IPS-15b (cell line): Measurements from ENCODE around the gene STRA8.
"Not testable (repeated sequence)": the region's sequence is repeated elsewhere in the genome, so short reads cannot be mapped to it uniquely, and the experiment has no call there.

Source experiments
- H3K27me3 ChIP-seq: one replicate; pipeline ENCODE4 v1.6.1; 2013; ENCODE audit warnings: low read length; ENCODE audit not compliant: control insufficient read depth, insufficient read depth
- H3K36me3 ChIP-seq: one replicate; pipeline ENCODE4 v1.6.1; 2013; ENCODE audit warnings: low read length; ENCODE audit not compliant: control insufficient read depth, insufficient read depth
- H3K4me1 ChIP-seq: one replicate; pipeline ENCODE4 v1.6.1; 2013; ENCODE audit warnings: mild to moderate bottlenecking, low read length; ENCODE audit not compliant: control insufficient read depth, insufficient read depth
- H3K4me3 ChIP-seq: one replicate; pipeline ENCODE4 v1.5.1; 2013; ENCODE audit warnings: low read depth, low read length
- H3K9ac ChIP-seq: one replicate; pipeline ENCODE4 v1.6.1; 2013; ENCODE audit warnings: low read depth, mild to moderate bottlenecking, low read length
- H3K9me3 ChIP-seq: one replicate; pipeline ENCODE4 v1.6.1; 2013; ENCODE audit warnings: mild to moderate bottlenecking, low read length; ENCODE audit not compliant: control insufficient read depth, insufficient read depth

STRA8 gene

GRCh38 chr7:135206941-135207391 lies 26.7 kb upstream of the STRA8 start:
- H3K9me3 ChIP-seq = no peaks in the 10 kb centered on the region
- H3K9ac ChIP-seq = no peak overlapping the region
- H3K27me3 ChIP-seq = peaks cover 8% of the 10 kb centered on the region
- H3K4me3 ChIP-seq = no peak overlapping the region
- no peaks in the 10 kb centered on the region for H3K4me1 ChIP-seq
- H3K36me3 ChIP-seq = peaks cover 2% of the 10 kb centered on the region

- H3K4me1 ChIP-seq = no peaks in the 10 kb centered on the region
- peaks cover 2% of the 10 kb centered on the region for H3K36me3 ChIP-seq
- H3K9me3 ChIP-seq = no peaks in the 10 kb centered on the region
- H3K27me3 ChIP-seq = peaks cover 8% of the 10 kb centered on the region
- no peak overlapping the region for H3K9ac ChIP-seq
- no peak overlapping the region for H3K4me3 ChIP-seq
Observed at GRCh38 chr7:135207406-135208101, 26.1 kb upstream of the STRA8 start.

GRCh38 chr7:135208102-135208793 lies 25.4 kb upstream of the STRA8 start:
- Histone ChIP-seq H3K27me3 (peaks cover 8% of the 10 kb centered on the region), H3K4me1 (no peaks in the 10 kb centered on the region), H3K36me3 (peaks cover 2% of the 10 kb centered on the region), H3K9me3 (no peaks in the 10 kb centered on the region), H3K4me3 (no peak overlapping the region), H3K9ac (no peak overlapping the region)

- Histone ChIP-seq H3K27me3 (peaks cover 8% of the 10 kb centered on the region), H3K9me3 (no peaks in the 10 kb centered on the region), H3K4me3 (no peak overlapping the region), H3K36me3 (no peaks in the 10 kb centered on the region), H3K9ac (peak overlapping the region; percentile 24), H3K4me1 (no peaks in the 10 kb centered on the region)
Observed at GRCh38 chr7:135209225-135209834, 24.3 kb upstream of the STRA8 start.

- H3K9me3 ChIP-seq = no peaks in the 10 kb centered on the region
- no peaks in the 10 kb centered on the region for H3K4me1 ChIP-seq
- H3K9ac ChIP-seq = peak overlapping the region; percentile 65
- peak overlapping the region; percentile 83 for H3K4me3 ChIP-seq
- H3K27me3 ChIP-seq = peaks cover 8% of the 10 kb centered on the region
- no peaks in the 10 kb centered on the region for H3K36me3 ChIP-seq
Observed at GRCh38 chr7:135210888-135211178, 22.8 kb upstream of the STRA8 start.

GRCh38 chr7:135211179-135211945 lies 22.3 kb upstream of the STRA8 start, which contains the start of gene WDR91:
WDR91 (minus strand) TSS chr7:135211526; CDS start chr7:135211502, 24 bp downstream.
- Histone ChIP-seq H3K4me1 (no peaks in the 10 kb centered on the region), H3K36me3 (no peaks in the 10 kb centered on the region), H3K27me3 (peaks cover 8% of the 10 kb centered on the region), H3K9ac (peak within 1 kb of the TSS; percentile 65), H3K4me3 (peak within 1 kb of the TSS; percentile 86), H3K9me3 (no peaks in the 10 kb centered on the region)

GRCh38 chr7:135211946-135212685 lies 21.5 kb upstream of the STRA8 start:
- not testable (repeated sequence) for H3K36me3 ChIP-seq, H3K27me3 ChIP-seq, H3K4me1 ChIP-seq, H3K9me3 ChIP-seq
- H3K9ac ChIP-seq = peak overlapping the region; percentile 56
- H3K4me3 ChIP-seq = peak overlapping the region; percentile 86

GRCh38 chr7:135213831-135214230 lies 19.8 kb upstream of the STRA8 start:
- Histone ChIP-seq H3K9me3 (no peaks in the 10 kb centered on the region), H3K4me1 (no peaks in the 10 kb centered on the region), H3K4me3 (no peak overlapping the region), H3K9ac (no peak overlapping the region), H3K36me3 (no peaks in the 10 kb centered on the region), H3K27me3 (peaks cover 8% of the 10 kb centered on the region)

GRCh38 chr7:135215180-135215579 lies 18.5 kb upstream of the STRA8 start:
- Histone ChIP-seq H3K4me1 (no peaks in the 10 kb centered on the region), H3K9ac (no peak overlapping the region), H3K27me3 (peaks cover 8% of the 10 kb centered on the region), H3K9me3 (no peaks in the 10 kb centered on the region), H3K36me3 (no peaks in the 10 kb centered on the region), H3K4me3 (no peak overlapping the region)

GRCh38 chr7:135215698-135216097 lies 17.9 kb upstream of the STRA8 start:
- Histone ChIP-seq H3K9ac (no peak overlapping the region), H3K27me3 (peaks cover 3% of the 10 kb centered on the region), H3K9me3 (no peaks in the 10 kb centered on the region), H3K4me1 (no peaks in the 10 kb centered on the region), H3K4me3 (no peak overlapping the region), H3K36me3 (no peaks in the 10 kb centered on the region)
